ENCODE results near the gene FSCN2. TPM values are rescaled to one million over a fixed set of nuclear protein-coding genes. Genes with fewer than 3 reads are reported as not detected.
A peak's percentile ranks its signal among the peaks of the same experiment; 100 is the strongest.

The FSCN2 gene
- total and polyA plus RNA-seq, 2 donors (not counting 1 experiment from before 2014, with no cell fraction given) = 0.35 to 2.0 TPM

- Histone ChIP-seq H3K36me3 (ENCODE audit: control insufficient read depth, insufficient read depth, low read length) (peaks cover 16% of the 10 kb centered on the region), H3K9me3 (ENCODE audit: control insufficient read depth, insufficient read depth, low read depth, low read length) (no peaks in the 10 kb centered on the region), H3K79me2 (ENCODE audit: control insufficient read depth, insufficient read depth, low read length) (peaks cover 33% of the 10 kb centered on the region), H4K20me1 (ENCODE audit: control insufficient read depth, extremely low read depth, insufficient read depth, low read length) (no peaks in the 10 kb centered on the region), H3K4me3 (replicated peaks in 1 of 4; ENCODE audit: control extremely low read depth in 1 of 4, insufficient read depth in 1 of 4, low read depth in 3 of 4, low read length in 4 of 4) (no peak overlapping the region), H3K27ac (ENCODE audit: insufficient read depth, low read length) (peak overlapping the region; percentile 16), H2AFZ (ENCODE audit: low read length) (no peak overlapping the region), H3K4me2 (ENCODE audit: extremely low read depth, insufficient read depth, low read length) (no peak overlapping the region), H3K4me1 (ENCODE audit: control insufficient read depth, extremely low read depth, insufficient read depth, low read length) (peaks cover 24% of the 10 kb centered on the region), H3K27me3 (ENCODE audit: control insufficient read depth, insufficient read depth, low read length) (no peaks in the 10 kb centered on the region), H3K9ac (ENCODE audit: insufficient read depth, low read length) (no peak overlapping the region)
- no peak for TF ChIP-seq EZH2 (IDR thresholded peaks at IDR 0.05; ENCODE audit: low read length, missing control alignments)
- no peak for TF ChIP-seq CTCF (conservative IDR thresholded peaks at IDR 0.05 in 1 of 2, IDR thresholded peaks at IDR 0.05 in 1 of 2; ENCODE audit: low read depth in 1 of 2, low read length in 2 of 2)
- DNase-seq (ENCODE audit: low read depth in 2 of 2) = no peak
These were observed 52.3 kb downstream of the FSCN2 start for GRCh38 chr17:81580481-81580880.

GRCh38 chr17:81581758-81582157, 53.6 kb downstream of the FSCN2 start:
- Histone ChIP-seq H3K4me2 (ENCODE audit: extremely low read depth, insufficient read depth, low read length) (no peak overlapping the region), H3K9ac (ENCODE audit: insufficient read depth, low read length) (no peak overlapping the region), H3K36me3 (ENCODE audit: control insufficient read depth, insufficient read depth, low read length) (peaks cover 18% of the 10 kb centered on the region), H3K27ac (ENCODE audit: insufficient read depth, low read length) (peak overlapping the region; percentile 30), H3K27me3 (ENCODE audit: control insufficient read depth, insufficient read depth, low read length) (no peaks in the 10 kb centered on the region), H3K79me2 (ENCODE audit: control insufficient read depth, insufficient read depth, low read length) (peaks cover 30% of the 10 kb centered on the region), H4K20me1 (ENCODE audit: control insufficient read depth, extremely low read depth, insufficient read depth, low read length) (no peaks in the 10 kb centered on the region), H3K4me1 (ENCODE audit: control insufficient read depth, extremely low read depth, insufficient read depth, low read length) (peaks cover 18% of the 10 kb centered on the region), H2AFZ (ENCODE audit: low read length) (no peak overlapping the region), H3K4me3 (replicated peaks in 1 of 4; ENCODE audit: control extremely low read depth in 1 of 4, insufficient read depth in 1 of 4, low read depth in 3 of 4, low read length in 4 of 4) (no peak overlapping the region), H3K9me3 (ENCODE audit: control insufficient read depth, insufficient read depth, low read depth, low read length) (no peaks in the 10 kb centered on the region)
- no peak for DNase-seq (ENCODE audit: low read depth in 2 of 2)
- no peak for TF ChIP-seq CTCF (conservative IDR thresholded peaks at IDR 0.05 in 1 of 2, IDR thresholded peaks at IDR 0.05 in 1 of 2; ENCODE audit: low read depth in 1 of 2, low read length in 2 of 2)
- no peak for TF ChIP-seq EZH2 (IDR thresholded peaks at IDR 0.05; ENCODE audit: low read length, missing control alignments)

GRCh38 chr17:81582341-81582740, 54.2 kb downstream of the FSCN2 start:
- Histone ChIP-seq H3K79me2 (ENCODE audit: control insufficient read depth, insufficient read depth, low read length) (peaks cover 30% of the 10 kb centered on the region), H3K4me3 (replicated peaks in 1 of 4; ENCODE audit: control extremely low read depth in 1 of 4, insufficient read depth in 1 of 4, low read depth in 3 of 4, low read length in 4 of 4) (no peak overlapping the region), H3K27ac (ENCODE audit: insufficient read depth, low read length) (peak overlapping the region; percentile 42), H3K36me3 (ENCODE audit: control insufficient read depth, insufficient read depth, low read length) (peaks cover 18% of the 10 kb centered on the region), H3K4me1 (ENCODE audit: control insufficient read depth, extremely low read depth, insufficient read depth, low read length) (peaks cover 13% of the 10 kb centered on the region), H4K20me1 (ENCODE audit: control insufficient read depth, extremely low read depth, insufficient read depth, low read length) (no peaks in the 10 kb centered on the region), H3K9me3 (ENCODE audit: control insufficient read depth, insufficient read depth, low read depth, low read length) (no peaks in the 10 kb centered on the region), H3K27me3 (ENCODE audit: control insufficient read depth, insufficient read depth, low read length) (no peaks in the 10 kb centered on the region), H3K9ac (ENCODE audit: insufficient read depth, low read length) (no peak overlapping the region), H3K4me2 (ENCODE audit: extremely low read depth, insufficient read depth, low read length) (no peak overlapping the region), H2AFZ (ENCODE audit: low read length) (no peak overlapping the region)
- peak in 1 of 2 donors; percentile 83 for DNase-seq (ENCODE audit: low read depth in 2 of 2)
- TF ChIP-seq CTCF (conservative IDR thresholded peaks at IDR 0.05 in 1 of 2, IDR thresholded peaks at IDR 0.05 in 1 of 2; ENCODE audit: low read depth in 1 of 2, low read length in 2 of 2) = no peak
- no peak for TF ChIP-seq EZH2 (IDR thresholded peaks at IDR 0.05; ENCODE audit: low read length, missing control alignments)

All from fibroblast of lung (primary cell).